Suprapubic skin (tissue), 4 donors: ENCODE data around the gene ARL6IP6.

Experiments
- CTCF ChIP-seq, 2 donors: fragments of 200-600 bp in 1 of 2; fragments of 450-650 bp in 1 of 2; sonication (generic) in 1 of 2; IDR thresholded peaks; one replicate each; pipeline ENCODE4 v1.5.1; 2016 to 2019; ENCODE audit warnings: antibody characterized with exemption in 2 of 2, mild to moderate bottlenecking in 1 of 2, moderate library complexity in 1 of 2
- POLR2A ChIP-seq, 2 donors: fragments of 450-650 bp; IDR thresholded peaks; one replicate each; pipeline ENCODE4 v1.6.1; 2017; ENCODE audit warnings: antibody characterized with exemption in 2 of 2, mild to moderate bottlenecking in 2 of 2, moderate library complexity in 2 of 2
- POLR2AphosphoS5 ChIP-seq, 3 donors: sonication (generic); formaldehyde crosslinking; IDR thresholded peaks; one replicate each; pipeline ENCODE4 v1.6.1; 2017; ENCODE audit warnings: antibody characterized with exemption in 3 of 3

GRCh38 chr2:152763651-152764050 is 45.2 kb downstream of the ARL6IP6 start:
- TF ChIP-seq POLR2A (IDR thresholded peaks at IDR 0.05): no peak
- no peak for TF ChIP-seq CTCF (IDR thresholded peaks at IDR 0.05)
- TF ChIP-seq POLR2AphosphoS5 (IDR thresholded peaks at IDR 0.05): no peak
